ENCODE data around the gene CACNG4. TPM values are rescaled to one million over a fixed set of nuclear protein-coding genes. Genes with fewer than 3 reads are reported as not detected.

The CACNG4 gene
- total RNA-seq, 1 experiment from 2014 or later: 40.3 TPM

- Histone ChIP-seq H3K4me3 (ENCODE audit: low read depth in 2 of 2, low read length in 2 of 2) (no peak overlapping the region), H3K27ac (ENCODE audit: low read length) (no peak overlapping the region), H3K9me3 (ENCODE audit: control insufficient read depth, insufficient read depth, low read depth, low read length) (no peaks in the 10 kb centered on the region), H3K27me3 (ENCODE audit: control insufficient read depth, insufficient read depth, low read length) (no peaks in the 10 kb centered on the region), H3K36me3 (ENCODE audit: control insufficient read depth, insufficient read depth, low read length) (no peaks in the 10 kb centered on the region), H3K4me1 (ENCODE audit: control insufficient read depth, insufficient read depth, low read length) (no peaks in the 10 kb centered on the region)
- POLR2A ChIA-PET: interaction anchor here (0.6 kb wide), 1 partner anchor 169 kb away, joined by 3 read pairs; no protein-coding TSS in a partner anchor
- no peak for TF ChIP-seq REST (IDR thresholded peaks at IDR 0.05; ENCODE audit: insufficient read depth in 1 of 2, low read depth in 2 of 2, low read length in 1 of 2)
- CTCF ChIA-PET: no interaction called here
- DNase-seq (ENCODE audit: low read depth, low spot score) (no peak), ATAC-seq (no peak)
- intact Hi-C loops (cut with micrococcal nuclease; ENCODE audit: unreplicated experiment): no loop called here
- in situ Hi-C loops (cut with HindIII; ENCODE audit: low pct_unique_long_range_greater_than_20kb, low sequenced_read_pairs): no loop called here
- no TSS peak for BruUV-seq (replicated peaks)
These were observed 69.1 kb downstream of the CACNG4 start for GRCh38 chr17:67033613-67034012.

GRCh38 chr17:67035131-67036083, 70.9 kb downstream of the CACNG4 start:
- intact Hi-C loops (cut with micrococcal nuclease; ENCODE audit: unreplicated experiment) (no loop called here), in situ Hi-C loops (cut with HindIII; ENCODE audit: low pct_unique_long_range_greater_than_20kb, low sequenced_read_pairs) (no loop called here)
- no peak for TF ChIP-seq REST (IDR thresholded peaks at IDR 0.05; ENCODE audit: insufficient read depth in 1 of 2, low read depth in 2 of 2, low read length in 1 of 2)
- no peak for TF ChIP-seq TCF7L2 (IDR thresholded peaks at IDR 0.05; ENCODE audit: low read depth, low read length)
- no peak for ATAC-seq
- H3K9me3 ChIP-seq (ENCODE audit: control insufficient read depth, insufficient read depth, low read depth, low read length): no peaks in the 10 kb centered on the region
- no peak overlapping the region for H3K4me3 ChIP-seq (ENCODE audit: low read depth in 2 of 2, low read length in 2 of 2)
- no peak for DNase-seq (ENCODE audit: low read depth, low spot score)
- H3K27ac ChIP-seq (ENCODE audit: low read length): no peak overlapping the region
- H3K4me1 ChIP-seq (ENCODE audit: control insufficient read depth, insufficient read depth, low read length): no peaks in the 10 kb centered on the region
- CTCF ChIA-PET: no interaction called here
- BruUV-seq (replicated peaks): no TSS peak
- no peaks in the 10 kb centered on the region for H3K36me3 ChIP-seq (ENCODE audit: control insufficient read depth, insufficient read depth, low read length)
- H3K27me3 ChIP-seq (ENCODE audit: control insufficient read depth, insufficient read depth, low read length): no peaks in the 10 kb centered on the region
- POLR2A ChIA-PET: no interaction called here

GRCh38 chr17:67038861-67039365, 74.4 kb downstream of the CACNG4 start:
- no peak for DNase-seq (ENCODE audit: low read depth, low spot score)
- intact Hi-C loops (cut with micrococcal nuclease; ENCODE audit: unreplicated experiment): no loop called here
- BruUV-seq (replicated peaks): no TSS peak
- H3K4me3 ChIP-seq (ENCODE audit: low read depth in 2 of 2, low read length in 2 of 2): no peak overlapping the region
- ChIA-PET CTCF (no interaction called here), POLR2A (no interaction called here)
- no peak overlapping the region for H3K27ac ChIP-seq (ENCODE audit: low read length)
- TF ChIP-seq POLR2AphosphoS5 (IDR thresholded peaks at IDR 0.05; ENCODE audit: low read depth, low read length) (no peak), SIN3A (IDR thresholded peaks at IDR 0.05; ENCODE audit: borderline replicate concordance, insufficient read depth, low read depth, low read length) (no peak), TCF7L2 (IDR thresholded peaks at IDR 0.05; ENCODE audit: low read depth, low read length) (no peak), REST (IDR thresholded peaks at IDR 0.05; ENCODE audit: insufficient read depth in 1 of 2, low read depth in 2 of 2, low read length in 1 of 2) (no peak), CTCF (IDR thresholded peaks at IDR 0.05) (no peak)
- H3K27me3 ChIP-seq (ENCODE audit: control insufficient read depth, insufficient read depth, low read length): no peaks in the 10 kb centered on the region
- in situ Hi-C loops (cut with HindIII; ENCODE audit: low pct_unique_long_range_greater_than_20kb, low sequenced_read_pairs): no loop called here
- no peaks in the 10 kb centered on the region for H3K9me3 ChIP-seq (ENCODE audit: control insufficient read depth, insufficient read depth, low read depth, low read length)
- H3K4me1 ChIP-seq (ENCODE audit: control insufficient read depth, insufficient read depth, low read length): no peaks in the 10 kb centered on the region
- no peaks in the 10 kb centered on the region for H3K36me3 ChIP-seq (ENCODE audit: control insufficient read depth, insufficient read depth, low read length)
- no peak for ATAC-seq

Measured in Panc1 (cell line).